GM12864 (cell line): ENCODE results near the gene CNST.
"Not testable (repeated sequence)": the region's sequence is repeated elsewhere in the genome, so short reads cannot be mapped to it uniquely, and the experiment has no call there.

Experiments
- DNase-seq: peaks from one replicate; pipeline ENCODE4 v3.0.0-alpha.2; 2011; ENCODE audit warnings: low read depth
- H3K4me3 ChIP-seq: 2 replicates; pipeline ENCODE4 v1.5.1; 2011; ENCODE audit warnings: mild to moderate bottlenecking, low read depth, low read length, control low read depth
- TF ChIP-seq, protein P1 (sequence below): IDR thresholded peaks from 2 replicates; pipeline ENCODE4 v1.5.1; 2011; ENCODE audit warnings: low read depth, mild to moderate bottlenecking, moderate library complexity, low read length, control low read depth, inconsistent platforms; ENCODE audit errors: missing control alignments

Gene CNST

DNA sequence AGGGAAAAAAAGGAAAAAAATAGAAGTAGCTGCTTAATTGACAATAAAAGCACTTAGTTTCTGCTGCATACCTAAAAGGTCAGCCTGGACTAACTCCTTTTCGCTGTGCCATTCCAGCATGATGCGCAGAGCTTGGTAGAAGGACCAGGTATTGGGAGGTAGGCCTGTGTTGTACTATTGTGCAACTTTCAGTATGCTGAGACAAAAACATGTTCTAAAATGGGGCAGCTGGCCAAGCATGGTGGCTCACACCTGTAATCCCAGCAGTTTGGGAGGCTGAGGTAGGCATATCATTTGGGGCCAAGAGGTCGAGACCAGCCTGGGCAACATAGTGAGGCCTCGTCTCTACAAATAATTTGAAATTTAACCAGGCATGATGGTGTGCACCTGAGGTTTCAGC, 142.9 kb downstream of the CNST start:
- H3K4me3 ChIP-seq = no peak overlapping the region
- TF ChIP-seq, protein P1, sequence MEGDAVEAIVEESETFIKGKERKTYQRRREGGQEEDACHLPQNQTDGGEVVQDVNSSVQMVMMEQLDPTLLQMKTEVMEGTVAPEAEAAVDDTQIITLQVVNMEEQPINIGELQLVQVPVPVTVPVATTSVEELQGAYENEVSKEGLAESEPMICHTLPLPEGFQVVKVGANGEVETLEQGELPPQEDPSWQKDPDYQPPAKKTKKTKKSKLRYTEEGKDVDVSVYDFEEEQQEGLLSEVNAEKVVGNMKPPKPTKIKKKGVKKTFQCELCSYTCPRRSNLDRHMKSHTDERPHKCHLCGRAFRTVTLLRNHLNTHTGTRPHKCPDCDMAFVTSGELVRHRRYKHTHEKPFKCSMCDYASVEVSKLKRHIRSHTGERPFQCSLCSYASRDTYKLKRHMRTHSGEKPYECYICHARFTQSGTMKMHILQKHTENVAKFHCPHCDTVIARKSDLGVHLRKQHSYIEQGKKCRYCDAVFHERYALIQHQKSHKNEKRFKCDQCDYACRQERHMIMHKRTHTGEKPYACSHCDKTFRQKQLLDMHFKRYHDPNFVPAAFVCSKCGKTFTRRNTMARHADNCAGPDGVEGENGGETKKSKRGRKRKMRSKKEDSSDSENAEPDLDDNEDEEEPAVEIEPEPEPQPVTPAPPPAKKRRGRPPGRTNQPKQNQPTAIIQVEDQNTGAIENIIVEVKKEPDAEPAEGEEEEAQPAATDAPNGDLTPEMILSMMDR = no peak
- no peak for DNase-seq

DNA sequence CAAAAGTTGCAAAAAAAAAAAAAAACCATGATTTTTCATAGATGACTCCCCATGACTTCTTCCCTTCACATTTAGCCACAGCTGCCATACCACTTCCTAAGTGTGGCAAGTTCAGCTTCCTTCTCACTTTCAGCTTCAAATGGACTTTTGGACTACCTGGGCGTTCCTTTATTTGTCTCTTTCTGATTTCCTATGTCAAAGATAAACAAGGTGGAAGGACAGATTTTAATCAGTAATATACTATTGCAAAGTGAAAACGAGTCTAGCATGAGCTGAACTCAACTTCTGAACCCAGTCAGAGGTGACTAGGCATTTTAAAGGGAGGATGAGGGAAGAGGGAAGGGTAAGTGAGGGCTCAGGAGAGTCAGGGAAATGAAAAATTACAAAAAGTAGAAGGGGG, 143.6 kb downstream of the CNST start:
- TF ChIP-seq, protein P1 = no peak
- no peak overlapping the region for H3K4me3 ChIP-seq
- no peak for DNase-seq

DNA sequence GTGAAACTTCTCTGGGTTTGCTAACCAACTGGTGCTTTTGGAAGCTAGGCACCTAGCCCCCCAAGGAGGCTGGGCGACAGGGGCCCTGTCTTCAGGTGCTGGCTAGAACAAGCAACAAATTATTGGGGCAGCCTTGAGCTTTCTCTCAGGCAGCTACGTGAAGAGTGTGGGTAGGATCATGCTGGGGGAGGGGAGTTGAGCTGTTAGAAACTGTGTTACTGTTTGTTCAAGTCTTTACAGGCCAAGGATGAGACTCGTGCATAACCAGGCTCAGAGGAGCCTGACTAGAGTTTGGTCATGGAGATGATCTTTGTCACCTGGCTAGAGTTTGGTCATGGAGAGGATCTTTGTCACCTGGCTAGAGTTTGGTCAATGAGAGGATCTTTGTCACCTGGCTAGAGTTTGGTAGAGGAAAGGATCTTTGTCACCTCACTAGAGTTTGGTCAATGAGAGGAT, 145.3 kb downstream of the CNST start:
- TF ChIP-seq, protein P1 = no peak
- H3K4me3 ChIP-seq = no peak overlapping the region
- no peak for DNase-seq

DNA sequence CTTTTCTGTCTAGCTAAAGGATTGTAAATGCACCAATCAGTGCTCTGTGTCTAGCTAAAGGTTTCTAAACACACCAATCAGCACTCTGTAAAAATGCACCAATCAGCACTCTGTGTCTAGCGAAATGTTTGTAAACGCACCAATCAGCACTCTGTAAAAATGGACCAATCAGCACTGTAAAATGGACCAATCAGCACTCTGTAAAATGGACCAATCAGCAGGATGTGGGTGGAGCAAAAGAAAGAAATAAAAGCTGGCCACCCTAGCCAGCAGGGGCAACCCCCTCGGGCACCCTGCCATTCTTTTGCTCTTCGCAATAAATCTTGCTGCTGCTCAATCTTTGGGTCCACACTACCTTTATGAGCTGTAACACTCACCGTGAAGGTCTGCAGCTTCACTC, 146.2 kb downstream of the CNST start:
- not testable (repeated sequence) for DNase-seq, H3K4me3 ChIP-seq
